ENCODE data around the gene ABL1. TPM values are rescaled to one million over a fixed set of nuclear protein-coding genes. Genes with fewer than 3 reads are reported as not detected.
"Not testable (repeated sequence)": the region's sequence is repeated elsewhere in the genome, so short reads cannot be mapped to it uniquely, and the experiment has no call there.

ABL1 gene
- total RNA-seq, 1 donor from 2014 or later = 28.4 TPM

DNA sequence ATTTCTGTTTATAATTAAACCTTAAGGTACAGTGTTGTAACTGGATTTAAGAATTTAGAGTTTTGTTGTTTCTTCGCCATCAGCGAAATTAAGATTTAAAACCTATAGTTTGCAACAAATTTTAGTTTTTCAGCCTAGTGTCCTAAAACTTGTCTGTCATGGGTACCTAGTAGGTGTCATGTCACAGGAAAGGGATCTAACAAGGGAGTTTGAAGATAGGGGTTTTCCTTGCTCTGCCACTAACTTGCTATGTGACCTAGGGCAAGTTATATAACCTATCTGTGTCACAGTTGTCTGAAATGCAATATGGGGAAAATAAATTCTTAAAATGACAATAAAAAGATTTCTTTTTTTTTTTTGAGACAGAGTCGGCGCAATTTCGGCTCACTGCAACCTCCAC lies 9.2 kb upstream of the ABL1 start:
- no peak for ATAC-seq

- no peak for ATAC-seq
Measured at GRCh38 chr9:130829762-130830161, 5.3 kb upstream of the ABL1 start.

DNA sequence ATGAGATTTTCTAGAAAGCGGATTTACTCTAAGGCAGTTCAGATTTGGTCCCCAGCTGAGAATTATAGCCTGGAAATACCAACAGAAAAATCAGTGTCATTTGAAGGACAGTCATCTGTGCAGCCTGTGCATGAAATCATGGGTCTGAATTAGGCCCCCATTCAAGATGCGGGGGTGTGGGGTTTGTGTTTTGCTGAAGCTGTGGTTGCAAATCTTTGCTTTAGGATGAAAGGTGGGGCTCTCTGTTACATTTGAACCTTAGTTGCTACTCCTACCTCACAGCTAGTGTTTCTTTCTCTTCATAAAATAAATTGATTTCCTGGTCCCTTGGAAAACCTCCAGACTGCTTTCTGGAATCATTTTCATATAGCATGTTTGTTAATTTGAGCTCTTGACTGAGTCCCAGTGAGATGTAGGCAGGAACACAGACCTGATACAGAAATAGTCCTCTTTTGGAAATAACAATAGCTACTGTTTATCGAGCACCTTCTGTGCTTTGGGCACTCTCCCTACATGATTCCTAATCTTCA lies 4.8 kb upstream of the ABL1 start:
- no peak for ATAC-seq

- no peak for ATAC-seq
Measured at GRCh38 chr9:130831077-130831476, 4.0 kb upstream of the ABL1 start.

GRCh38 chr9:130833031-130833990 lies 1.7 kb upstream of the ABL1 start:
- ATAC-seq = no peak

DNA sequence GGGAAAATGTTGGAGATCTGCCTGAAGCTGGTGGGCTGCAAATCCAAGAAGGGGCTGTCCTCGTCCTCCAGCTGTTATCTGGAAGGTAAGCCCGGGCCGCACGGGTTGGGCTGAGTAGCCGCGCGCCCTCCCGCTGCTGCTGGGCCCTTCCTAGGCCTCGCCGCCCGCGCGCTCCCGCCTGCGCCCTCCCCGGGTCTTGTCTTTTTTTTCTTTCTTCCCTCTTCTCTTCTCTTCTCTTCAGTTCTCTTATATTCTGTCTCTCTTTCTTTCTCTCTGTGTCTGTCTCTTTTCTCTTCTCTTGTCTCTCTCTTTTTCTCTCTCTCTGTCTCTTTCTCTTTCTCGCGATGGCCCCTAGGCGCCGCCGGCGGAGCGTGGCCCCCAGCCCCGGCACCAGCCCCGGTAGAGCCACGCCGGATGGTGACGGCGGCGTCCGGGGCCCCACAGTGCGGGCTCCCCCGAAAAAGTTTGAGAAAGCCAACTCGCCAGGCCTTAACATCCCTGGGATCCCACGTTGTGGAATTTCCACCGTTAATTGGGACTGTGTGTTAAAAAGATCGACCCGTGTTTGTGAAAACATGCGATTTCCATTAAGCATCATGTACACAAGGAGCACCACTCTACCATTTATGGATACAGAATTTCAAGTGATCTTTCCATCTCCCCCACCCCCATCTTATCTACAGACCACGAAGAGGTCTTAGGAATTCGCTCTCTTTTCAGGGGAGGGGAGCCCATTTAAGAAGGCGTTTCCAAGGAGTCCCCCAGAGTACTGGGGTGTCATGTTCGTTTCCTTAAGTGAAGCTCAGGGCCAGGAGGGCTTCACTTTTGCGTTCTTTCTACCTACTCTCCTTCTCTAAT lies 616 bp downstream of the ABL1 start:
- ATAC-seq = no peak

DNA sequence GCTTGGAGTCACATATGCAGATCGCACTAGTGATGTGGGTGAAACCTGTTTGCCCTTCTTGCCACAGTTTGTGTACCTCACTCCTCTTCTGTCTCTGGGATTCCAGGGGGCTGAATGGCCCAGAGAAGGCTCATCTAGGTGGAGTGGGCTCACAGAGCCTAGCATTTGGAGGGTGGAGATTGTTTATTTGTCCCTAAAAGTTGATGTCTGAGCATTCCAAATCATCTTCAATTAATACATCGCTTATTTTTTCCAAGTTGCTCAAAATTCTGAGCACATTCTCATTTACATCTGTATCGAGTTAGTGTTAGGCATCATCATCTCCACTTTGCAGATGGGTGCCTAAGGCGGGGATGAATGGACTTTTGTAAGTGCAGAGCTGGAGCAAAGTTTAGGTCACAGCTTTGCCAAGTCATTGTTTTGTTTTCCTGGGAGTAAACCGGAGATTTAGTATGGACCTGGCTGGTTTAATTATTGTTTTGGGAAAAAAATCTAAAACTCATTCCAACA lies 2.0 kb downstream of the ABL1 start:
- no peak for ATAC-seq

- no peak for ATAC-seq
Measured at GRCh38 chr9:130837643-130838042, 2.6 kb downstream of the ABL1 start.

GRCh38 chr9:130839132-130840111 lies 4.4 kb downstream of the ABL1 start:
- ATAC-seq = no peak

- no peak for ATAC-seq
Measured at GRCh38 chr9:130842545-130842944, 7.5 kb downstream of the ABL1 start.

- ATAC-seq = no peak
Measured at GRCh38 chr9:130843049-130843908, 8.2 kb downstream of the ABL1 start.

- ATAC-seq = no peak
Measured at GRCh38 chr9:130844044-130844451, 9.0 kb downstream of the ABL1 start.

DNA sequence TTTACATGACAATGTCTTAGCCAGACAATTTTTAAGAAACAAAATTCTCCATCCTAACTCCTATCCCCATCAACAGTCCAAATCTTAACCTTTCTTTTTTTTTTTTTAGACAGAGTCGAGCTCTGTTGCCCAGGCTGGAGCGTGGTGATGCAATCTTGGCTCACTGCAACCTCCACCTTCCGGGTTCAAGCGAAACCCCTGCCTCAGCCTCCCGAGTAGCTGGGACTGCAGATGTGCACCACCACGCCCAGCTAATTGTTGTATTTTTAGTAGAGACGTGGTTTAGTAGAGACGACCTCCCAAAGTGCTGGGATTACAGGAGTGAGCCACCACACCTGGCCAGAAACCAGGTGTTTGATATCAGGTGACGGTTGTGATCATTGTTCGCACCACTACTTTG lies 10.2 kb downstream of the ABL1 start:
- ATAC-seq = no peak

- ATAC-seq = no peak
Measured at GRCh38 chr9:130845901-130846481, 10.9 kb downstream of the ABL1 start.

- peak; percentile 21 for ATAC-seq
Measured at GRCh38 chr9:130846487-130847305, 11.6 kb downstream of the ABL1 start.

- ATAC-seq = peak; percentile 83
Measured at GRCh38 chr9:130847306-130848217, 12.5 kb downstream of the ABL1 start.

DNA sequence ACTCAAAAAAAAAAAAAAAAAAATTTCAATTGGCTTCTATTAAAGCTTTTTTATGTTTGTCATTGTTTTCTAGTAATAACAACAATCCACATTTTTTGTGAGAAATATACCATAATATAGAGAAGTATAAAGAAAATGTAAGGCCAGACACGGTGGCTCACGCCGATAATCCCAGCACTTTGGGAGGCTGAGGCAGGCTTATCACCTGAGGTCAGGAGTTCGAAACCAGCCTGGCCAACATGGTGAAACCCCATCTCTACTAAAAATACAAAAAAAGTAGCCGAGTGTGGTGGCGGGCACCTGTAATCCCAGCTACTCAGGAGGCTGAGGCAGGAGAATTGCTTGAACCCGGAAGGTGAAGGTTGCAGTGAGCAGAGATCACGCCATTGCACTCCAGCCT lies 13.5 kb downstream of the ABL1 start:
- not testable (repeated sequence) for ATAC-seq

DNA sequence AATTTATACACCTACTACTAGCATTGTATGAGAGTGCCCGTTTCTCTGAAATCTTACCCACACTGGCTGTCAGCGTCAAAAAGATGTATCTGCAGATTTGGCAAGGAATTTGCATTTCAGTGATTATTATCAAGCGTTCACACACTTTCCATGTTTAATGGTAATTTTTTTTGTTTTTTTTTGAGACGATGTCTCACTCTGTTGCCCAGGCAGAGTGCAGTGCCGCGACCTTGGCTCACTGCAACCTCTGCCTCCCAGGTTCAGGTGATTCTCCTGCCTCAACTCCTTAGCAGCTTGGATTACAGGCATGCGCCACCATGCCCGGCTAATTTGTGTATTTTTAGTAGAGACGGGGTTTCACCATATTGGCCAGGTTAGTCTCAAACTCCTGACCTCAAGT lies 14.3 kb downstream of the ABL1 start:
- no peak for ATAC-seq
